Neural cell (in vitro differentiated cells): Measurements from ENCODE around the gene LRRC9.

Experiments used
- POLR2AphosphoS5 ChIP-seq: IDR thresholded peaks from 2 replicates; pipeline ENCODE4 v1.6.1; 2012
- TF ChIP-seq, protein P1 (sequence below): fragments of 450-650 bp; IDR thresholded peaks from 2 replicates; pipeline ENCODE4 v1.5.1; 2014; ENCODE audit warnings: antibody characterized with exemption, mild to moderate bottlenecking, moderate library complexity; ENCODE audit not compliant: poor library complexity, severe bottlenecking

DNA sequence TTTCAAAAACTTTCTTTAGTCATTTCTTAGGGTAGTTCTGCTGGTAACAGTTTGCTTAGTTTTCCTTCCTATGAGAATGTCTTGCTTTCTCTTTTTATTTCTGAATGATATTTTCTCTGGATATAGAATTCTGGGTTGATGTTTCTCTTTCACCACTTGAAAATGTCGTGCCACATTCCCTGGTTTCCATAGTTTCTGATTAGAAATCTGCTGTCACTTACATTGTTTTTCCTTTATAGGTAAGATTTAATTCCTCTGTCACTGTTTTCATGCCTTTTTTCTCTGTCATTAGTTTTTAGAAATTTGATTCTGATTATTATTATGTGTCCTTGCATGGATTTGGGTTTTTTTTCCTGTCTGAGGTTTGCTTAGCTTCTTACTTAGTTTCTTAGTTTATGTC lies 94.5 kb downstream of the LRRC9 start:
- TF ChIP-seq, protein P1, sequence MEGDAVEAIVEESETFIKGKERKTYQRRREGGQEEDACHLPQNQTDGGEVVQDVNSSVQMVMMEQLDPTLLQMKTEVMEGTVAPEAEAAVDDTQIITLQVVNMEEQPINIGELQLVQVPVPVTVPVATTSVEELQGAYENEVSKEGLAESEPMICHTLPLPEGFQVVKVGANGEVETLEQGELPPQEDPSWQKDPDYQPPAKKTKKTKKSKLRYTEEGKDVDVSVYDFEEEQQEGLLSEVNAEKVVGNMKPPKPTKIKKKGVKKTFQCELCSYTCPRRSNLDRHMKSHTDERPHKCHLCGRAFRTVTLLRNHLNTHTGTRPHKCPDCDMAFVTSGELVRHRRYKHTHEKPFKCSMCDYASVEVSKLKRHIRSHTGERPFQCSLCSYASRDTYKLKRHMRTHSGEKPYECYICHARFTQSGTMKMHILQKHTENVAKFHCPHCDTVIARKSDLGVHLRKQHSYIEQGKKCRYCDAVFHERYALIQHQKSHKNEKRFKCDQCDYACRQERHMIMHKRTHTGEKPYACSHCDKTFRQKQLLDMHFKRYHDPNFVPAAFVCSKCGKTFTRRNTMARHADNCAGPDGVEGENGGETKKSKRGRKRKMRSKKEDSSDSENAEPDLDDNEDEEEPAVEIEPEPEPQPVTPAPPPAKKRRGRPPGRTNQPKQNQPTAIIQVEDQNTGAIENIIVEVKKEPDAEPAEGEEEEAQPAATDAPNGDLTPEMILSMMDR: no peak
- no peak for TF ChIP-seq POLR2AphosphoS5
